ENCODE results near the gene RAPGEF1. TPM values are rescaled to one million over a fixed set of nuclear protein-coding genes. Genes with fewer than 3 reads are reported as not detected.
"Not testable (repeated sequence)": the region's sequence is repeated elsewhere in the genome, so short reads cannot be mapped to it uniquely, and the experiment has no call there.

The RAPGEF1 gene
- polyA plus RNA-seq, 3 donors = 37.4 to 41.3 (median 38.2) TPM

DNA sequence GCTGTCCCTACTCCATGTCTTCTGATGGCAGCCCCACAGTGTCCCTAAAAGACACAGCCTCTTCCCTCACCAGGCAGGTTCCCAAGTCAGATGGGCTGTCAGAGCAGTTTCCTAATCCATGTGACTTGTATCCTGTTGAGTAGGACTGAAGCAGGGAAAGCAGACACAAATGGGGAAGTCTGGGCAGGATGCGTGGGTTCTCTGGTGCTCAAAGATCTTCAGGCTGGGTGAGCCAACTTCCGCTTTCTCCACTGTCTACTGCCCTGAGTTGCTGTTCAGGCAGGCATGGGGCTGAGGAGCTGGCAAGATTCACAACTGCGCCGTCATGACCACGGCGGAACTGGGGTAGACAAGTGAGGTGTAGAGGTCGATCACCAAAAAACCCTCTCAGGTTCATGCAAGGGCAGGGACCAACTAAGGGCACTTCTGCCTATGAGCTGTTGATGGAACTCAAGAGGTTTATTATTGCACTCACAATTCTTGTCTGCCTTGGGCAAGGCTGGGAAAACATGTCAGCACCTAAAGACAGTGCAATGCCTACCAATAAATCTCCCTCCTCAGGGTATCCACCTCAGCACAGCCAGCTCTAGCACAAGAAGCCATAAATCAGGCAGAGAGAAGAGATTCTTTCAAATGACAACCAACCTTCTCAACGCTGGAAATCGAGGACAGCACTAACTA lies 83.4 kb downstream of the RAPGEF1 start:
- no peak for DNase-seq (ENCODE audit: low read depth in 3 of 3, low spot score in 2 of 3)

DNA sequence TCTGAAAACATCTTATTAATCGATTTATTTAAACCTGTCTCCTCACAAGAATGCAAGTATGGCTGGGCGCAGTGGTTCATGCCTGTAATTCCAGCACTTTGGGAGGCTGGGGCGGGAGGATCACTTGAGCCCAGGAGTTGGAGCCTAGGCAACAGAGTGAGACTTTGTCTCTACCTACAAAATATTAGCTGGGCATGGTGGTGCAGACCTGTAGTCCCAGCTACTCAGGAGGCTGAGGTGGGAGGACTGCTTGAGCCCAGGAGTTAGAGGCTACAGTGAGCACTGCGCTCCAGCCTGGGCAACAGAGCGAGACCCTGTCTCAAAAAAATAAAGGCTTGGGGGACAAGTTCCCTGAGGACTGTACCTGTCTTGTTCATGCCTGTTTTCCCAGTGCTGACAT lies 85.5 kb downstream of the RAPGEF1 start:
- DNase-seq (ENCODE audit: low read depth in 3 of 3, low spot score in 2 of 3) = not testable (repeated sequence)

DNA sequence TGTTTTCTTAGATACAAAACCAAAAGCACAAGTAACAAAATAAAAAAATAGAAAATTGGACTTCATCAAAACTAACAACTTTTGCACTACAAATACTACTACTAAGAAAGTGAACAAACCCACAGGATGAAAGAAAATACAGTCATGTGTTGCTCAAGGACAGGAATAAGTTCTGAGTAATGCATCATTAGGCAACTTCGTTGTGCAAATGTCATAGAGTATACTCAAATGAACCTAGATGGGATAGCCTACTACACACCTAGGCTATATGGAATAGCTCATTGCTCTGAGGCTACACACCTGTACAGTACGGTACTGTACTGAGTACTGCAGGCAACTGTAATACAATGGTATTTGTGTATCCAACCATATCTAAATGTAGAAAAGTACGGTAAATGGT lies 88.3 kb downstream of the RAPGEF1 start:
- no peak for DNase-seq (ENCODE audit: low read depth in 3 of 3, low spot score in 2 of 3)

DNA sequence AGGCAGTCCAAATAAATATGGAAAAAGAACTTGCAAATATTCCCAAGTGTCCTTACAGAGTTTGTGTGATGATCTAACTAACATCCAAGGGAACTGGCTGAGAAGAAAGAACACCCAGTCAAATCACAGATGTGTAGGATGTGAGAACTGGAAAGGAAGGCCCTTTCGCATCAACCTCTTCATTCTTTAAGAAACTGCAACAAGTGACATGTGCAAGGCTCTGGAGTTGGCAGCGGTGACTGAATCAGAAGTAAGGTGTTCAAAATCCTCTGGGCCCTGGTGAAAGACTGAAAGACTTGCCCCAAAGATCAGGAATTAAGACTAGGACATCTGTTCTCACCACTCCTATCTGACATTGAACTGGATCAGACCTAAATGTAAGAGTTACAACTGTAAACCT lies 88.7 kb downstream of the RAPGEF1 start:
- no peak for DNase-seq (ENCODE audit: low read depth in 3 of 3, low spot score in 2 of 3)

DNA sequence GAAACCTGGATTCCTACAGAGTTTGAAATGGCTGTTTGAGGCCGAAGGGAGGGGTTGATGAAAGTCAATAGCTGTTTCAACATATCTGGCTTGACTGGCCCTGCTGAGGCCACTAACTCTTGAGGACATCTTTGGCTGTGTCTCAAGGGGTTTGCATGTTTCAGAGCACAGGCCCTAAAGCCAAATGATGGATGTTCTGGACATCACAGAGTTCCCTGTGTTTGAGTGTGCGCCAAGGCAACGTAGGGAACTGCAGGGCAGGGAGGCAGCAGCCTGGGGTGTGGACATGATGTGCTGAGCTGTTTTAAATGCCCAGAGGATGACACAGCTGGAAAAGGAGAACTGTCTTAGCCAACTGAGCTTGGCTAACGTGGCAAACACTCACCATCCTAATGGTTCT lies 89.6 kb downstream of the RAPGEF1 start:
- no peak for DNase-seq (ENCODE audit: low read depth in 3 of 3, low spot score in 2 of 3)

DNA sequence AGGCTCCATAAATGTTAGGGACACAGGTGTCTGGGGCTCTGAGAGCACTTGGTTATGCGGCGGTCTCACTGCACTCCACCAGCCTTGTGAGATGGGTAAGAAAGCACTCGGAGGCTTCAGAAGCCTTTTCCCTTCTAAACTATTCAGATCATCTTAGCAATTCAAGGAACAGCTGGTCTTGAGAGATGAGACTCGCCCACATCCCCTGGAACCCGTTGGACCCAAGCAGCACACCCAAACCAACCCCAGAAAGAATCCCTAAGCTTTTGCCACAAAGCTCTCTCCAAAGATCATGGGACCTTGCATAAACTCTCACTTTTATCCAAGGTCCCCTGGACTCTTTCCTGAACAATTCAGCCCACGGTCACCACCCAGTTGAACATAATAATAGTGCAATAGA lies 90.2 kb downstream of the RAPGEF1 start:
- DNase-seq (ENCODE audit: low read depth in 3 of 3, low spot score in 2 of 3) = no peak

DNA sequence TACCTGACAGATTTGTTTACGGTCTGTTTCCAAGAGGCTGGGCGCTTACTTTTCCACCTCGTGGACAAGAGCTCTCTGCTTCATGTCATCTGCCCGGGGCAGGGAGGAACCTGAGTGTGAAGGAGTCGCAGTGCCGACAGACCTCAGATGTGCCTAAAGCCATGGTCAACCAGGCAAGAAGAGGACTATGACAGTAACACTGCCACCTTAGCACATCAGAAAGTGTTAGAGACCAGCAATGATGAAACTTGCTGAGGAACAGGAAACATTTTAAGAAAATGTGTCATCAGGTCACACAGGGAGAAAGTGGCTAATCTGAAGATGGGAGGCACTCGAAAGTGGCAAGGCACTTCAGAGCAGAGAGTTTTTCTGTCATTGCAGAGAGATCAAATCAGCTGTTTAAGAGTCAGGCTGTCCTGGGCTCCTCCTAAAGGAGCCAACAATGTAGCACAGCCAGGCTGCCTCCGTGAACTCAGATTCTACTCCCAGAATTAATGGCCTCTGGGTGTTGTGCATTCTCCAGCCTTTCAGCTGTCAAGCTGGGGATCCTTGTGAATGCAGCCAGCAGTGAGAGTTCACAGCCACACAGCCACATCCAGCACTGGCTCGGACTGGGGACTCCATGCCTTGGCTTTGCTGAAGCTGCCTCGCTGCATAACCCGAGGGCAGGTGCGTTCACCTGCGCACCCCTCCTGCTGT lies 94.6 kb downstream of the RAPGEF1 start:
- DNase-seq (ENCODE audit: low read depth in 3 of 3, low spot score in 2 of 3) = no peak

DNA sequence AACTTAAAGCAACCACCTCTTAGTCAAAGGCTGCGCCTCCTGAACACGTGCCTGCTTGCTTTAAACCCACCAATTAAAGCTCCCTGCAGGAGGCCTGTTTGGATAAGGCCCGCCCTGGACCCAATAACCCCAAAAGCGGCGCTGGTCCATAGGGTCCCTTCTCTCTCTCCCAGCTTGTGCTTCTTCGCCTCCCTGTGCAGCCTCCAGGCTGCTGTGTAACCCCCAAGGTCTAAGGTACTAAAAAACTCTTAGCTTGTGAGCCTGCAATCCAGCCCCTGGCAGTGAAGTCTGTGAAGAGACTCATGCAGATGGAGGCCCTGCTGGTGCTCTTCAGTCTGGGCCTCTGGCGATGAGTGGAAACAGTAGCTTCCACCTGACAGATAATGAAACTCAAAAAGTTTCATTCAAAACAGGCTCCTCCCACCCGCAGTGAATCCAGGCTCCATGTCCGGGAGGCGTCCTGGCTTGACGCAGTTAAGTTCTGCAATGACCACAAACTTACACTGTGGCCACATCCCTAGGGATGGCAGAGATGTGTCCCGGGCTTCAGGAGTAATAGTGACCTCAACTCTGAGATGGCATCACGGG lies 97.3 kb downstream of the RAPGEF1 start:
- DNase-seq (ENCODE audit: low read depth in 3 of 3, low spot score in 2 of 3) = no peak

DNA sequence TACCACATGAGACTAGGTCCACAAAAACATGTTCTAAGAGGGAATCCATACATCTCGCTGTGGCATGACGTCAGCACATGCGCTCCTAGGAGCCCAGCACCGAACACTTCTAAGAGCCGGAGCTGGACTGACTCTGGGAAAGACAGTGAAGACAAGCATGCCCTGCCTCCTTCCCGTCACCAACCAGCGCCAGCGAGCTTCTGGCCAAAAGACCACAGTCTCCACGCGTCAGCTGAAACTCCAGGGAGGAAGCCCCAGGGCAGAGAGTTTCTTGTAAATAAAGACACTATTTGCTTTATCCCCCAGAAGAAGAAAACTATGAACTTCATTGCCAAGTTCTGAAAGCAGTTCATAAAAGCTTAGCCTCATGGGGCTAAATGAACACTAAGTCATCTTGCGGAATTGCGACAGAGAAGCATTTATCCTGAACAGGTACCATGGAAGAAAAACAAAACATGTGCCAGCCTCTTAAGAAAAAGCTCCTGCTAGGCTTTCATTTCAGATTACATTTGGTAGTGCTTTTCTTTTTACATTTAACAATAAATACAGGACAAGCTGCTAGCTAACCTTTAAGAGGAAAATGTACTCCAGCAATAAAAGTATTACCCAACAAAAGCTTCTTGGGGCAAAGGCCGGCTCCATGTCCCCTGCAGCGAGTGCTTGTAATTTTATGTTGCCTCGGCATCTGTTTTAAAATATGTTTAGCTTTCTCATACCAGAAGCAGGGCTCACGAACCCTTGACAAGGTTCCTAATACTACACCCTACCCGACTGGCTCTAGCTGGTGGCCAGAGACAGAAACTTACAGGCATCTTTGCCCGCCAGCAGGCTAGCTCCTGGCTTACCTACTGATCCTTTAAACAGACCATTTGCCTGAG lies 98.0 kb downstream of the RAPGEF1 start:
- no peak for DNase-seq (ENCODE audit: low read depth in 3 of 3, low spot score in 2 of 3)

DNA sequence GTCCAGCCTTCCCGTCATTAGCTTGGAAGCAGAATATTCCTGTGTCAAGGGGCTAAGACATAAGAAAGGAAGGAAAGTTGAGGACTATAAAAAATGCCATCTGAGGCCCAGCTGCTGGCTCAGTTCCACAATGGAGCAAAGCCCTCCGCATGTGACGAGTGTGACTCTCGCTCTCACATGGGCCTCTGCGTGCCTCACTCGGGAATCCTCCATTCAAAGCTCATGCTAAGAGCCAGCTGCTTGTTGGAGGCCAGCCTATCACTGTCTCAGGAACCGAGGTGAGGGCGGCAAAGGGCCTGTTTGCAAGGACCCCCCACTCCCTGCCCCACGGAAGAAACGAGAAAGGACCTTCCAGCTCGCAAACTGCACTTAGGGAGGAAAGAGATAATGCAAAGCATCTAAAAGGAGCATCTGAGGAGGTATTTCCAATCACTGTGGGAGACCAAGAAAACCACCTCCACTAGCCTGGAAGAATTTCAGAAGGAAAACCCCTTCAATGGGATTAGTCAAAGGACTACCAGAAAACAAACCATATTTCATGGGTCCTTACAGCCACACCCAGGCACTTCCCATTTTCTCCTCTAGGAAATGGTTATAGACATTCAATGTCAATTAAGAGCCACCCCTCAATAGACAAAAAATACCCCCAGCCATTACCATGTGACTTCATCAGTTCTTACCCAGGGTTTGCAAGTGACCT lies 99.3 kb downstream of the RAPGEF1 start:
- DNase-seq (ENCODE audit: low read depth in 3 of 3, low spot score in 2 of 3) = no peak

DNA sequence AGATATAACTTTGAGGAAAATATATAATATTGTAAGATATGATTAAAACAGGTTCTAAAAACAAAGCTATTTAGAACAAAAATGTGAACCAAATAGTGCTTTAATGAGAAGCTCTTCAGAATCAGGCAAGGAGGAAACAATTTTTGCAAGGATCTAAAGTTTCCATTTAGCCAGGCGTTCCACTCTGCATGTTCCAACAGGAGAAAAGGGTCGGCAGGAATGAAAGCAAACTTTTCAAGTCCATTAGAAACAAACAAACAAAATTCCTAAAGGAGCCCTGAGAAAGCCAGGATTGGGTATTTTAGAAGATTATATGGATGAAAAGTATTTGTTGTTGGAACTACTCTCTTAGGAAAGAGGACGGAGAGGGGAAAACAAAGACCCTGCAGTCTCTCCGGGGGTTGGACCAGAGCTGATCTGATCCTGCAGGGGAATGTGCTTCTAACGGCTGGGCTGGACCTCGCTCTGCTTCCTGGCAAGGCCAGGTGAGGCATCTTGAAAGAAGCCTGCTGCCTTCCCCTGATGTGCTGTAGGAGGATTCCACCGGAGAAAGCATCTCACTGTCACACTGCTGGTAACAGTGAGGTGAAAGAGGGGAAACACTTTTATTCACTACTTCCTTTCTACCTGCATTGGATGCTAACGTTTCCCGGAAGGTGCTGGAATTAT lies 100.0 kb downstream of the RAPGEF1 start:
- DNase-seq (ENCODE audit: low read depth in 3 of 3, low spot score in 2 of 3) = no peak

DNA sequence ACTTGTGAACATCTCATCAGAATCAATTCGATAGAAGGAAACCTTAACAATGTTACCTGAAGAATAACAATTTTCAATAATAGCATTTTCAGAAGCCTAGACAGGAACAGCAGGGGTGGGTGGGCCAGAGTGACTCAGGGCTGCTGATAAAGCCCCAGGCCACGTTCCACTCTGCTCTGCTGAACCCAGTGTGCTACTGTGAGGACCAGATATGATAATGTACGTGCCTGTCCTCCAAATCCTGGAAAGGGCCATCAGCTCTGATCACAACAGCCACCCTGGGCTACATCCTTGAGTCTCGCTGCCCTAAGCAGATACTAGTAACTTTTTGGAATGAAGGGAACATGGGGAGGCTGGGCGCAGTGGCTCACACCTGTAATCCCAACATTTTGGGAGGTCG lies 103.3 kb downstream of the RAPGEF1 start:
- no peak for DNase-seq (ENCODE audit: low read depth in 3 of 3, low spot score in 2 of 3)

DNA sequence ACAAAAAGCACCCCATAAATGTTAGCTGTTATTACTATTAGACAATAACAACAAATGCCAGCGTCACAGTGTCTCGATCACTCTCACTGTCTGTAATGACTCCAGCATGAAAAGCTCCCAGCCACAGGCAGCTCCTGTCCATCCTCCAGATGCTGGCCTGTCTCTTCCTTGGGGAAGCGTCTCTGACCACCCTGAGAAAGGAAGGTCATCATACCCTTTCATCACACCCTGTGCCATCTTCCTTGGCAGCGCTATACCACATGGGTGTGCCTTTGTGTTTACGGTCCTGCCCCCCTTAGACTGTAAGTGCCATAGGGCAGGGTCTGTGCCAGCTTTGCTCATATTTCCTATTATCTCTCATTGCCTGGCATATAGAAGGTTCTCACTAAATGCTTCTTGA lies 104.0 kb downstream of the RAPGEF1 start:
- DNase-seq (ENCODE audit: low read depth in 3 of 3, low spot score in 2 of 3) = no peak

DNA sequence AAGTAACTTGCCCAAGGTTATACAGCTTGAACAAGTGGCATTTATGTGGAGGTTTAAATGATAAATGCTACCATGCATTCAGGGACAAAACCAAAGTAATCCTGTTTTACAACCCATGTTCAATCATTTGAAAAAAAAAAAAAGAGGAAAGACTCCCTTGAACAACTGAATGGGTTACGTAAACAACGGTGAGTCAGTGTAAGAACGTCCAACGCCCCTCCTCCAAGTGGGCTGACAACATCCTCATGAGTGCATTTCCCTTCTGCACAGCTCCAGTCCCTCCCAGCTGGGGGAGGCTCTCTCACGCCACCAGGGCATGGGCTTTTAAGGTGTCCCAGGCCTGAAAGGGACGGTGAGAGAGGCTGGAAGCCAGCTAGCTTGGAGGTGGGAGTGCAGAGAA lies 104.6 kb downstream of the RAPGEF1 start:
- DNase-seq (ENCODE audit: low read depth in 3 of 3, low spot score in 2 of 3) = peak in 1 of 3 donors; percentile 36

DNA sequence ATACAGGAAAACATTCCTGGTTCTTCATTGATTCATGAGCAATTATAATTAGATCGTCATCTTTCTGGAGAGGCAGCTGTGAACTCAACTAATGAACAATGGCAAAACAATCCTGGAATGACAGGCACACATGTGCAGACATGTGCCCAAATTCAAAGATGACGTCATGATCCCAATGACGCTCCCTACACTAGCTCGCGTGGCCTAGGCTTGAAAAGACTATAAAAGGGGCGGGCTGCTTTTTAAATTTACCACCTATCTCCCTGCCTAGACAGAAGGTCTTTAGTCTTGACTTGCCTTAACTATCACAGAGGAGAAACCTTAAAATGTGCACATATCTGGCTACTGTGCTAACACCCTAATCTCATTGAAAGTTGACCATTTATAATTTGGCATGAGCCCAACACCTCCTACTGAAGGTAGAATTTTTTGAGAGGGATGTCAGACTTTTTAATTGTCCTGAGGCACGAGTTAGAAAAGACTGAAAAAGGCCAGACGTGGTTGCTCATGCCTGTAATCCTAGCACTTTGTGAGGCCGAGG lies 106.3 kb downstream of the RAPGEF1 start:
- no peak for DNase-seq (ENCODE audit: low read depth in 3 of 3, low spot score in 2 of 3)

DNA sequence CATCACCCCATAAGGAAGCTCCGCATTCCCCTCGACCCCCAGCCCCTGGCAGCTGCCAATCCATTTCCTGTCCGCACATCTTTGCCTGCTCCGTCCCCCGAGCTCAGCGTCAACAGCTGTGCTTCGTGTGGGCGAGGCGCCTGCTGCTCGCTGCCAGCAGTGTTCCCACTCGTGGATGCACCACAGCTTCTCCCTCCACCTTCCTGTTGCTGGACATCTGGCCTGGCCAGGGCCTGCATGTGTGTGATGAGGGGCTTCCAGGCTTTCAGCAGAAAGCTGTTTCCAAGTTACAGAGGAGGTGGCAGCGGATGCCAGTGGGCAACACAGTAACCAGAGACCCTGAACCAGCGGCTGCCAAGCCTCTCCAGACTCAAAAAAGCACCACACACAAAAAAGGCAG lies 108.6 kb downstream of the RAPGEF1 start:
- no peak for DNase-seq (ENCODE audit: low read depth in 3 of 3, low spot score in 2 of 3)

DNA sequence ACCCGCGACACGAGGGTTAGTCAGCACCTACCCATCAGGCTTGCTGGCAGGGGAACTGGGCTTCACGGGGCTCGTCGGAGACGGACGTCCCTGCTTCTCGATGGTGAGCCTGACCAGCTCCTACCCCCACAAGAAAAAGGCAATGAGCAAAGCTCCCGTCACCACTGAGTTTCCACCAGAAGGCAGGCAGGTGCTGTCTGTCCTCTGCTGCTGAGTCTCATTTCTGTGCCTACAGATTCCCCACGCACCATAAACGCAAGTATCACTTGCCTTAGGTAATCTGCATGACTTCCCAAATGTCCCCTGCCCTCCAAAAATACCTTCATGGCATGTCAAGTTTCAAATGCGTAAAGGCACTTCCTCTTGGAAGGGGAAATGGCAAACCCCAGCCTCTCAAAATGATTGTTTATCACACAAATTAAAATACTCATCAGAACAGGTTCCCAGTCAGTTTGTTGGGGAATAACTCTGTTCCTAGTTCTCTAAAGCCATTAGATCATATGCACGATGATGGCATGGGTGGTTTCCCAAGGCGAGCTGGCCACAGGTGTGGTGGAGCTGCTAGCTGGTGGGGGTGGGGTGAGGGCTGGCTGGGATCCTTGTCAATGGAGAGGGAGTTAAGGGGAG lies 109.6 kb downstream of the RAPGEF1 start:
- no peak for DNase-seq (ENCODE audit: low read depth in 3 of 3, low spot score in 2 of 3)

DNA sequence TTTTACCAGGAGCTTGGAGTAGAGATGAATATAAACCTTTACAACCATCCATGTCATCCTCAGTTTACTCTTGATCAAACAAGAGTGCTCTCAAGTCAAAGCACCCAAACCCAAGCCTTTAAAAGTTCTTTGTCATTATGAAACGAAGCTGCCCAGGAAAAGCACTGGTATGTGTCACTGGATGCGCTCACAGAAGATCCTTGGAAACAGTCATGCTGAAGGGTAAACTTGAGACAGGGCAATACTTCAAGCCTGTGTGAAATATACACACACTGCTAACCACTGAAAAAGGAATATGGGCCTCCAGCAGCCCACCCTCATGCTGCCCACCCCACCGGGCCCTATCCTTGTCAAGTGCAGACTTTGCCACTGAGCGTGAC lies 110.1 kb downstream of the RAPGEF1 start:
- DNase-seq (ENCODE audit: low read depth in 3 of 3, low spot score in 2 of 3) = no peak

DNA sequence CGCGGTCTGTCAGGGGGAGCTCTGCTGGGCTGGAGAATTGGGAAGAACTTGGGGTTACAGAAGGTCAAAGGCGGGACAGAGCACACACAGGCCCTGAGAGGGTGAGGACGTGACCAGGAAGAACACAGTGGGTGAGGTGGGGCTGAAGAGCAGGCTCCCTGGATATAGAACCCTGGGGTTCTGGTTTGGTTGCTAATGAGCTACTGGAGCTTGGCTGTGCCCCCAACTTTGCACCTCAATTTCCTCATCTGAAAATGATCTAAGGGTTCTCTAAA lies 110.7 kb downstream of the RAPGEF1 start:
- DNase-seq (ENCODE audit: low read depth in 3 of 3, low spot score in 2 of 3) = no peak
